GM23338 (cell line): ENCODE data around the gene CEP57. TPM values are rescaled to one million over a fixed set of nuclear protein-coding genes. Genes with fewer than 3 reads are reported as not detected.

ENCODE experiments used
- ATAC-seq: fragments of 200-7000 bp; cut with Tn5 transposase; 3 replicates; pipeline ENCODE4 v1.9.1; 2020
- DNase-seq: peaks from one replicate; pipeline ENCODE4 v3.0.0-alpha.2; 2015; ENCODE audit warnings: low spot score
- H2AFZ ChIP-seq: fragments of 200-600 bp; sonication (generic); 2 replicates; pipeline ENCODE4 v1.8.0; 2016; ENCODE audit warnings: antibody characterized with exemption, mild to moderate bottlenecking, moderate library complexity
- H3F3A ChIP-seq: fragments of 200-600 bp; sonication (generic); replicated peaks from 2 replicates; pipeline ENCODE4 v1.8.0; 2017; ENCODE audit warnings: antibody characterized with exemption, mixed run types, low read depth
- H3K27ac ChIP-seq: fragments of 200-600 bp; sonication (generic); 2 replicates; pipeline ENCODE4 v1.6.1; 2016; ENCODE audit warnings: low read depth
- H3K27me3 ChIP-seq: fragments of 200-600 bp; sonication (generic); 2 replicates; pipeline ENCODE4 v1.8.0; 2016; ENCODE audit warnings: mild to moderate bottlenecking, mixed run types, moderate library complexity; ENCODE audit not compliant: insufficient read depth
- H3K36me3 ChIP-seq: fragments of 200-600 bp; sonication (generic); 2 replicates; pipeline ENCODE4 v1.8.0; 2016; ENCODE audit warnings: mild to moderate bottlenecking; ENCODE audit not compliant: insufficient read depth
- H3K4me1 ChIP-seq: fragments of 200-600 bp; sonication (generic); 2 replicates; pipeline ENCODE4 v1.8.0; 2016; ENCODE audit warnings: mild to moderate bottlenecking, moderate library complexity; ENCODE audit not compliant: insufficient read depth
- H3K4me2 ChIP-seq: fragments of 200-600 bp; sonication (generic); 2 replicates; pipeline ENCODE4 v1.7.1; 2017; ENCODE audit warnings: mixed run types
- H3K4me3 ChIP-seq: fragments of 200-600 bp; sonication (generic); 2 replicates; pipeline ENCODE4 v1.6.1; 2016; ENCODE audit warnings: mixed run types
- H3K79me2 ChIP-seq: fragments of 200-600 bp; sonication (generic); replicated peaks from 2 replicates; pipeline ENCODE4 v1.8.0; 2017; ENCODE audit warnings: mild to moderate bottlenecking; ENCODE audit not compliant: insufficient read depth
- H3K9me2 ChIP-seq: fragments of 200-600 bp; sonication (generic); 2 replicates; pipeline ENCODE4 v1.8.0; 2017; ENCODE audit not compliant: insufficient read depth
- H4K20me1 ChIP-seq: fragments of 200-600 bp; sonication (generic); replicated peaks from 2 replicates; pipeline ENCODE4 v1.8.0; 2017; ENCODE audit warnings: mild to moderate bottlenecking; ENCODE audit not compliant: insufficient read depth
- H3K27ac Mint-ChIP-seq: 2 replicates; pipeline ENCODE4 v1.8.0; 2020; ENCODE audit warnings: inconsistent platforms, mild to moderate bottlenecking, moderate library complexity, mixed read lengths
- H3K27me3 Mint-ChIP-seq: 3 replicates; pipeline ENCODE4 v1.8.0; 2022; ENCODE audit warnings: low read depth, mild to moderate bottlenecking, moderate library complexity, mixed read lengths, inconsistent platforms; ENCODE audit not compliant: insufficient read depth, poor library complexity
- H3K36me3 Mint-ChIP-seq: 3 replicates; pipeline ENCODE4 v1.8.0; 2021; ENCODE audit warnings: low read depth, mild to moderate bottlenecking, inconsistent platforms, moderate library complexity, mixed read lengths
- H3K4me1 Mint-ChIP-seq: 3 replicates; pipeline ENCODE4 v1.8.0; 2020; ENCODE audit warnings: mild to moderate bottlenecking, inconsistent platforms, mixed read lengths
- H3K4me3 Mint-ChIP-seq: 3 replicates; pipeline ENCODE4 v1.8.0; 2021; ENCODE audit warnings: moderate library complexity, mild to moderate bottlenecking, inconsistent platforms, mixed read lengths
- H3K9me3 Mint-ChIP-seq: 3 replicates; pipeline ENCODE4 v1.8.0; 2020; ENCODE audit warnings: moderate library complexity, mild to moderate bottlenecking, inconsistent platforms, mixed read lengths
- CREB1 ChIP-seq: fragments of 250-450 bp; sonication (Bioruptor Pico); IDR thresholded peaks from 2 replicates; pipeline ENCODE4 v1.5.0; 2020; ENCODE audit warnings: low read depth, mild to moderate bottlenecking, moderate library complexity
- ETS1 ChIP-seq: IDR thresholded peaks from 2 replicates; pipeline ENCODE4 v1.6.1; 2016; ENCODE audit warnings: antibody characterized with exemption
- EZH2phosphoT487 ChIP-seq: fragments of 200-600 bp; sonication (generic); IDR thresholded peaks from one replicate; pipeline ENCODE4 v1.8.1; 2018; ENCODE audit warnings: antibody characterized with exemption; ENCODE audit not compliant: unreplicated experiment
- JUNB ChIP-seq: IDR thresholded peaks from one replicate; pipeline ENCODE4 v1.6.1; 2016; ENCODE audit warnings: antibody characterized with exemption; ENCODE audit not compliant: unreplicated experiment
- NANOG ChIP-seq: IDR thresholded peaks from 2 replicates; pipeline ENCODE4 v1.6.1; 2016; ENCODE audit warnings: antibody characterized with exemption, borderline replicate concordance
- POLR2AphosphoS5 ChIP-seq: IDR thresholded peaks from 2 replicates; pipeline ENCODE4 v1.6.1; 2016; ENCODE audit warnings: antibody characterized with exemption, low read depth
- STAT1 ChIP-seq: IDR thresholded peaks from one replicate; pipeline ENCODE4 v1.6.1; 2016; ENCODE audit warnings: antibody characterized with exemption; ENCODE audit not compliant: unreplicated experiment
- ZNF114 ChIP-seq: fragments of 250-450 bp; sonication (Bioruptor Pico); IDR thresholded peaks from 2 replicates; pipeline ENCODE4 v1.5.0; 2020; ENCODE audit warnings: mild to moderate bottlenecking, moderate library complexity
- ZNF331 ChIP-seq: fragments of 250-450 bp; sonication (Bioruptor Pico); IDR thresholded peaks from 2 replicates; pipeline ENCODE4 v1.5.0; 2020; ENCODE audit warnings: low read depth, mild to moderate bottlenecking, moderate library complexity
- polyA plus RNA-seq: library from polyadenylated mRNA; unstranded; fragments of >200 nt; fragmentation: Nextera tagmentation; extraction: Ambion mirVana; gene quantifications from 2 replicates; pipeline ENCODE4 v1.2.1, GENCODE V29; 2016
- total RNA-seq: library from RNA; depleted of rRNA; stranded (reverse); fragments of >200 nt; shearing (Covaris generic); gene quantifications from 2 replicates; pipeline ENCODE4 v1.2.3, GENCODE V29; 2014
- TF ChIP-seq, protein P1 (sequence below), 2 experiments: fragments of 200-600 bp in 1 of 2; sonication (generic) in 1 of 2; conservative IDR thresholded peaks; 2 replicates each; pipeline versions ENCODE4 v1.5.1 to v1.6.1; 2016 to 2017; ENCODE audit warnings: antibody characterized with exemption in 2 of 2, low read depth in 2 of 2, mild to moderate bottlenecking in 2 of 2, moderate library complexity in 1 of 2
- TF ChIP-seq, protein P2 (sequence below): fragments of 250-450 bp; sonication (Bioruptor Pico); IDR thresholded peaks from 2 replicates; pipeline ENCODE4 v1.5.0; 2020; ENCODE audit warnings: mild to moderate bottlenecking, moderate library complexity

CEP57 gene
- total and polyA plus RNA-seq, 2 experiments from 2014 or later = 76.2 to 124 TPM

DNA sequence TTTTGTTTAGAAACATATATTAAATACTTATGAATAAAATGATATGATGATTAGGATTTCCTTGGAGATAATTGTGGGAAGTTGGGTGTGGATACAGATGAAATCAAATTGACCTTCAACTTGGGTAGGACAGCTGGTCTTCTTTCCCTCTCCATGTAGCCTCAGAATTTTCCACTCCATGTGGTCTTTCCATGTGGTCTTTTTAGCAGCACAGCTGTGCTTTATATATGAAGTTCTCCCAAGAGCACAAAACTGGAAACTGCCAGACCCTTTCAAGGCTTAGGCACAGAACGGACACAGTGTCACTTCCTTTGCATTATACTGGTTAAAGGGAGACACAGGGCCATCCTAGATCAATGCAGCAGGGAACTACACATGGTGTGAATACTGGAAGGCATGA lies 29.4 kb upstream of the CEP57 start:
- DNase-seq (no peak), ATAC-seq (no peak)
- Mint-ChIP-seq H3K27me3 (peaks cover 5% of the 10 kb centered on the region), H3K27ac (no peak overlapping the region), H3K36me3 (no peaks in the 10 kb centered on the region), H3K4me1 (no peaks in the 10 kb centered on the region), H3K9me3 (no peaks in the 10 kb centered on the region), H3K4me3 (no peak overlapping the region)
- no peak overlapping the region for H3K4me2 ChIP-seq
- no peak overlapping the region for H3K4me3 ChIP-seq
- no peaks in the 10 kb centered on the region for H3K79me2 ChIP-seq
- H4K20me1 ChIP-seq = no peaks in the 10 kb centered on the region
- TF ChIP-seq POLR2AphosphoS5 (no peak), EZH2phosphoT487 (no peak), ETS1 (no peak), ZNF331 (CRISPR knock-in tag) (no peak), ZNF114 (no peak), JUNB (no peak), CREB1 (CRISPR knock-in tag) (no peak), STAT1 (no peak), NANOG (no peak)
- TF ChIP-seq, protein P1, sequence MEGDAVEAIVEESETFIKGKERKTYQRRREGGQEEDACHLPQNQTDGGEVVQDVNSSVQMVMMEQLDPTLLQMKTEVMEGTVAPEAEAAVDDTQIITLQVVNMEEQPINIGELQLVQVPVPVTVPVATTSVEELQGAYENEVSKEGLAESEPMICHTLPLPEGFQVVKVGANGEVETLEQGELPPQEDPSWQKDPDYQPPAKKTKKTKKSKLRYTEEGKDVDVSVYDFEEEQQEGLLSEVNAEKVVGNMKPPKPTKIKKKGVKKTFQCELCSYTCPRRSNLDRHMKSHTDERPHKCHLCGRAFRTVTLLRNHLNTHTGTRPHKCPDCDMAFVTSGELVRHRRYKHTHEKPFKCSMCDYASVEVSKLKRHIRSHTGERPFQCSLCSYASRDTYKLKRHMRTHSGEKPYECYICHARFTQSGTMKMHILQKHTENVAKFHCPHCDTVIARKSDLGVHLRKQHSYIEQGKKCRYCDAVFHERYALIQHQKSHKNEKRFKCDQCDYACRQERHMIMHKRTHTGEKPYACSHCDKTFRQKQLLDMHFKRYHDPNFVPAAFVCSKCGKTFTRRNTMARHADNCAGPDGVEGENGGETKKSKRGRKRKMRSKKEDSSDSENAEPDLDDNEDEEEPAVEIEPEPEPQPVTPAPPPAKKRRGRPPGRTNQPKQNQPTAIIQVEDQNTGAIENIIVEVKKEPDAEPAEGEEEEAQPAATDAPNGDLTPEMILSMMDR (conservative IDR thresholded peaks at IDR 0.05; ENCODE audit: low read depth in 2 of 2) = no peak
- TF ChIP-seq, protein P2, sequence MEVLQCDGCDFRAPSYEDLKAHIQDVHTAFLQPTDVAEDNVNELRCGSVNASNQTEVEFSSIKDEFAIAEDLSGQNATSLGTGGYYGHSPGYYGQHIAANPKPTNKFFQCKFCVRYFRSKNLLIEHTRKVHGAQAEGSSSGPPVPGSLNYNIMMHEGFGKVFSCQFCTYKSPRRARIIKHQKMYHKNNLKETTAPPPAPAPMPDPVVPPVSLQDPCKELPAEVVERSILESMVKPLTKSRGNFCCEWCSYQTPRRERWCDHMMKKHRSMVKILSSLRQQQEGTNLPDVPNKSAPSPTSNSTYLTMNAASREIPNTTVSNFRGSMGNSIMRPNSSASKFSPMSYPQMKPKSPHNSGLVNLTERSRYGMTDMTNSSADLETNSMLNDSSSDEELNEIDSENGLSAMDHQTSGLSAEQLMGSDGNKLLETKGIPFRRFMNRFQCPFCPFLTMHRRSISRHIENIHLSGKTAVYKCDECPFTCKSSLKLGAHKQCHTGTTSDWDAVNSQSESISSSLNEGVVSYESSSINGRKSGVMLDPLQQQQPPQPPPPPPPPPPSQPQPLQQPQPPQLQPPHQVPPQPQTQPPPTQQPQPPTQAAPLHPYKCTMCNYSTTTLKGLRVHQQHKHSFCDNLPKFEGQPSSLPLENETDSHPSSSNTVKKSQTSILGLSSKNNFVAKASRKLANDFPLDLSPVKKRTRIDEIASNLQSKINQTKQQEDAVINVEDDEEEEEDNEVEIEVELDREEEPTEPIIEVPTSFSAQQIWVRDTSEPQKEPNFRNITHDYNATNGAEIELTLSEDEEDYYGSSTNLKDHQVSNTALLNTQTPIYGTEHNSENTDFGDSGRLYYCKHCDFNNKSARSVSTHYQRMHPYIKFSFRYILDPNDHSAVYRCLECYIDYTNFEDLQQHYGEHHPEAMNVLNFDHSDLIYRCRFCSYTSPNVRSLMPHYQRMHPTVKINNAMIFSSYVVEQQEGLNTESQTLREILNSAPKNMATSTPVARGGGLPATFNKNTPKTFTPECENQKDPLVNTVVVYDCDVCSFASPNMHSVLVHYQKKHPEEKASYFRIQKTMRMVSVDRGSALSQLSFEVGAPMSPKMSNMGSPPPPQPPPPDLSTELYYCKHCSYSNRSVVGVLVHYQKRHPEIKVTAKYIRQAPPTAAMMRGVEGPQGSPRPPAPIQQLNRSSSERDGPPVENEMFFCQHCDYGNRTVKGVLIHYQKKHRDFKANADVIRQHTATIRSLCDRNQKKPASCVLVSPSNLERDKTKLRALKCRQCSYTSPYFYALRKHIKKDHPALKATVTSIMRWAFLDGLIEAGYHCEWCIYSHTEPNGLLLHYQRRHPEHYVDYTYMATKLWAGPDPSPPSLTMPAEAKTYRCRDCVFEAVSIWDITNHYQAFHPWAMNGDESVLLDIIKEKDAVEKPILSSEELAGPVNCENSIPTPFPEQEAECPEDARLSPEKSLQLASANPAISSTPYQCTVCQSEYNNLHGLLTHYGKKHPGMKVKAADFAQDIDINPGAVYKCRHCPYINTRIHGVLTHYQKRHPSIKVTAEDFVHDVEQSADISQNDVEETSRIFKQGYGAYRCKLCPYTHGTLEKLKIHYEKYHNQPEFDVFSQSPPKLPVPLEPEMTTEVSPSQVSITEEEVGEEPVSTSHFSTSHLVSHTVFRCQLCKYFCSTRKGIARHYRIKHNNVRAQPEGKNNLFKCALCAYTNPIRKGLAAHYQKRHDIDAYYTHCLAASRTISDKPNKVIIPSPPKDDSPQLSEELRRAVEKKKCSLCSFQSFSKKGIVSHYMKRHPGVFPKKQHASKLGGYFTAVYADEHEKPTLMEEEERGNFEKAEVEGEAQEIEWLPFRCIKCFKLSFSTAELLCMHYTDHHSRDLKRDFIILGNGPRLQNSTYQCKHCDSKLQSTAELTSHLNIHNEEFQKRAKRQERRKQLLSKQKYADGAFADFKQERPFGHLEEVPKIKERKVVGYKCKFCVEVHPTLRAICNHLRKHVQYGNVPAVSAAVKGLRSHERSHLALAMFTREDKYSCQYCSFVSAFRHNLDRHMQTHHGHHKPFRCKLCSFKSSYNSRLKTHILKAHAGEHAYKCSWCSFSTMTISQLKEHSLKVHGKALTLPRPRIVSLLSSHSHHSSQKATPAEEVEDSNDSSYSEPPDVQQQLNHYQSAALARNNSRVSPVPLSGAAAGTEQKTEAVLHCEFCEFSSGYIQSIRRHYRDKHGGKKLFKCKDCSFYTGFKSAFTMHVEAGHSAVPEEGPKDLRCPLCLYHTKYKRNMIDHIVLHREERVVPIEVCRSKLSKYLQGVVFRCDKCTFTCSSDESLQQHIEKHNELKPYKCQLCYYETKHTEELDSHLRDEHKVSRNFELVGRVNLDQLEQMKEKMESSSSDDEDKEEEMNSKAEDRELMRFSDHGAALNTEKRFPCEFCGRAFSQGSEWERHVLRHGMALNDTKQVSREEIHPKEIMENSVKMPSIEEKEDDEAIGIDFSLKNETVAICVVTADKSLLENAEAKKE = no peak
- H3K36me3 ChIP-seq = no peaks in the 10 kb centered on the region
- no peaks in the 10 kb centered on the region for H3K4me1 ChIP-seq
- no peaks in the 10 kb centered on the region for H3K27me3 ChIP-seq
- no peak overlapping the region for H3K27ac ChIP-seq
- H3F3A ChIP-seq = no peaks in the 10 kb centered on the region
- no peak overlapping the region for H2AFZ ChIP-seq
- 0 out of 2 replicates have a peak, but pooled peaks cover 8% of the 10 kb centered on the region for H3K9me2 ChIP-seq
